Sigmoid colon (tissue), 4 donors: ENCODE data around the gene TCTN3.

ENCODE experiments used
- EP300 ChIP-seq, 4 donors: sonication (generic); formaldehyde crosslinking; IDR thresholded peaks; one replicate each; pipeline ENCODE4 v1.6.1; 2017; ENCODE audit warnings: antibody characterized with exemption in 4 of 4
- POLR2A ChIP-seq, 2 donors: fragments of 450-650 bp; IDR thresholded peaks; one replicate each; pipeline ENCODE4 v1.6.1; 2016; ENCODE audit warnings: antibody characterized with exemption in 2 of 2, mild to moderate bottlenecking in 2 of 2, moderate library complexity in 2 of 2
- POLR2AphosphoS5 ChIP-seq, 4 donors: sonication (generic); formaldehyde crosslinking; IDR thresholded peaks; one replicate each; pipeline ENCODE4 v1.6.1; 2017; ENCODE audit warnings: antibody characterized with exemption in 4 of 4
- TF ChIP-seq, protein P1 (sequence below), 4 experiments: fragments of 450-650 bp in 3 of 4; fragments of 200-600 bp in 1 of 4; IDR thresholded peaks; one replicate each; pipeline ENCODE4 v1.5.1; 2016 to 2019; ENCODE audit warnings: antibody characterized with exemption in 4 of 4, mild to moderate bottlenecking in 3 of 4, moderate library complexity in 2 of 4

- TF ChIP-seq POLR2A (IDR thresholded peaks at IDR 0.05) (no peak), EP300 (IDR thresholded peaks at IDR 0.05) (no peak), POLR2AphosphoS5 (IDR thresholded peaks at IDR 0.05) (peak in 1 of 4 donors; percentile 23)
- TF ChIP-seq, protein P1, sequence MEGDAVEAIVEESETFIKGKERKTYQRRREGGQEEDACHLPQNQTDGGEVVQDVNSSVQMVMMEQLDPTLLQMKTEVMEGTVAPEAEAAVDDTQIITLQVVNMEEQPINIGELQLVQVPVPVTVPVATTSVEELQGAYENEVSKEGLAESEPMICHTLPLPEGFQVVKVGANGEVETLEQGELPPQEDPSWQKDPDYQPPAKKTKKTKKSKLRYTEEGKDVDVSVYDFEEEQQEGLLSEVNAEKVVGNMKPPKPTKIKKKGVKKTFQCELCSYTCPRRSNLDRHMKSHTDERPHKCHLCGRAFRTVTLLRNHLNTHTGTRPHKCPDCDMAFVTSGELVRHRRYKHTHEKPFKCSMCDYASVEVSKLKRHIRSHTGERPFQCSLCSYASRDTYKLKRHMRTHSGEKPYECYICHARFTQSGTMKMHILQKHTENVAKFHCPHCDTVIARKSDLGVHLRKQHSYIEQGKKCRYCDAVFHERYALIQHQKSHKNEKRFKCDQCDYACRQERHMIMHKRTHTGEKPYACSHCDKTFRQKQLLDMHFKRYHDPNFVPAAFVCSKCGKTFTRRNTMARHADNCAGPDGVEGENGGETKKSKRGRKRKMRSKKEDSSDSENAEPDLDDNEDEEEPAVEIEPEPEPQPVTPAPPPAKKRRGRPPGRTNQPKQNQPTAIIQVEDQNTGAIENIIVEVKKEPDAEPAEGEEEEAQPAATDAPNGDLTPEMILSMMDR (IDR thresholded peaks at IDR 0.05): no peak
Measured at GRCh38 chr10:95741807-95742467, 48.2 kb upstream of the TCTN3 start.
